SK-N-SH (cell line): Measurements from ENCODE around the gene ASIP.

Source experiments
- CTCF ChIP-seq: fragments of 200-600 bp; sonication (generic); IDR thresholded peaks from 2 replicates; pipeline ENCODE4 v1.6.1; 2017; ENCODE audit warnings: antibody characterized with exemption, mild to moderate bottlenecking, moderate library complexity
- EP300 ChIP-seq, 2 experiments: IDR thresholded peaks; 2 replicates each; pipeline versions ENCODE4 v1.4.0 to v1.6.1; 2012; ENCODE audit warnings: borderline replicate concordance in 1 of 2, low read depth in 1 of 2, low read length in 1 of 2
- MXI1 ChIP-seq: IDR thresholded peaks from 2 replicates; pipeline ENCODE4 v1.6.1; 2012; ENCODE audit warnings: mild to moderate bottlenecking, low read depth, low read length, improper control_type of control experiment
- NRF1 ChIP-seq: IDR thresholded peaks from 2 replicates; pipeline ENCODE4 v1.6.1; 2012; ENCODE audit warnings: low read depth, mild to moderate bottlenecking, low read length
- POLR2AphosphoS5 ChIP-seq: IDR thresholded peaks from 2 replicates; pipeline ENCODE4 v1.6.1; 2012; ENCODE audit warnings: low read depth, low read length
- RAD21 ChIP-seq: IDR thresholded peaks from 2 replicates; pipeline ENCODE4 v1.6.1; 2012; ENCODE audit warnings: mild to moderate bottlenecking, low read length
- TEAD4 ChIP-seq: IDR thresholded peaks from 2 replicates; pipeline ENCODE4 v1.4.0; 2012; ENCODE audit warnings: mild to moderate bottlenecking, borderline replicate concordance; ENCODE audit not compliant: insufficient read depth
- YY1 ChIP-seq: IDR thresholded peaks from 2 replicates; pipeline ENCODE4 v1.4.0; 2012; ENCODE audit warnings: low read depth, mild to moderate bottlenecking
- TF ChIP-seq, protein P1 (sequence below): fragments of 150-350 bp; IDR thresholded peaks from 2 replicates; pipeline ENCODE4 v1.6.1; 2016; ENCODE audit warnings: mild to moderate bottlenecking, low read depth, low read length

DNA sequence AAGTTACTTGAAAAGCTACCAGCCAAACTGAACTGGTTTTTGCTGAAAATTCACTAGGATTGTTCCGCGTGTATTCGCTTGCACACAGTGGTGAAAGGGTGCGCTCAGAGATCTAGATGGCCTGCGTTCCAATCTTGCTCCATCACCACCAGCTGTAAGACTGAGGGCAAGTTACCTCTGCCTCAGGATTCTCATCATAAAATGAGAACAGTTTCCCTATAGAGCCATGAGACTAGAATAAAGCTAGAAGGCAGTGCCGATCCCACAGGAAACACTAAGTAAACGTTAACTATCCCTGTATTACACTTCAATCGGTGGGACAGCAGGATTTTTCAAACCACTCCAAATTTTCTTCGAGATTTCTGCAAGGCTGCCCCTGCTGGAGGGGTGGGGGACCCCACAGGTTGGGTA lies 61.1 kb downstream of the ASIP start:
- TF ChIP-seq RAD21 (no peak), CTCF (peak; percentile 23; the same call in 1 of the 2 replicates), YY1 (no peak), POLR2AphosphoS5 (no peak), EP300 (IDR thresholded peaks at IDR 0.05; ENCODE audit: borderline replicate concordance in 1 of 2, low read depth in 1 of 2, low read length in 1 of 2) (no peak), MXI1 (no peak), TEAD4 (no peak), NRF1 (no peak)
- TF ChIP-seq, protein P1, sequence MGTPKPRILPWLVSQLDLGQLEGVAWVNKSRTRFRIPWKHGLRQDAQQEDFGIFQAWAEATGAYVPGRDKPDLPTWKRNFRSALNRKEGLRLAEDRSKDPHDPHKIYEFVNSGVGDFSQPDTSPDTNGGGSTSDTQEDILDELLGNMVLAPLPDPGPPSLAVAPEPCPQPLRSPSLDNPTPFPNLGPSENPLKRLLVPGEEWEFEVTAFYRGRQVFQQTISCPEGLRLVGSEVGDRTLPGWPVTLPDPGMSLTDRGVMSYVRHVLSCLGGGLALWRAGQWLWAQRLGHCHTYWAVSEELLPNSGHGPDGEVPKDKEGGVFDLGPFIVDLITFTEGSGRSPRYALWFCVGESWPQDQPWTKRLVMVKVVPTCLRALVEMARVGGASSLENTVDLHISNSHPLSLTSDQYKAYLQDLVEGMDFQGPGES: no peak
